Prostate gland (tissue), 2 donors: ENCODE measurements around the gene TSC22D4.

Experiments used
- POLR2A ChIP-seq: fragments of 450-650 bp; IDR thresholded peaks from one replicate; pipeline ENCODE4 v1.6.1; 2016; ENCODE audit warnings: antibody characterized with exemption, mild to moderate bottlenecking
- TF ChIP-seq, protein P1 (sequence below), 4 experiments: fragments of 200-600 bp in 2 of 4; fragments of 450-650 bp in 2 of 4; sonication (generic) in 2 of 4; IDR thresholded peaks; 1 replicate in 3 of 4; 2 replicates in 1 of 4; pipeline ENCODE4 v1.5.1; 2016 to 2019; ENCODE audit warnings: antibody characterized with exemption in 4 of 4, mild to moderate bottlenecking in 2 of 4, moderate library complexity in 2 of 4

DNA sequence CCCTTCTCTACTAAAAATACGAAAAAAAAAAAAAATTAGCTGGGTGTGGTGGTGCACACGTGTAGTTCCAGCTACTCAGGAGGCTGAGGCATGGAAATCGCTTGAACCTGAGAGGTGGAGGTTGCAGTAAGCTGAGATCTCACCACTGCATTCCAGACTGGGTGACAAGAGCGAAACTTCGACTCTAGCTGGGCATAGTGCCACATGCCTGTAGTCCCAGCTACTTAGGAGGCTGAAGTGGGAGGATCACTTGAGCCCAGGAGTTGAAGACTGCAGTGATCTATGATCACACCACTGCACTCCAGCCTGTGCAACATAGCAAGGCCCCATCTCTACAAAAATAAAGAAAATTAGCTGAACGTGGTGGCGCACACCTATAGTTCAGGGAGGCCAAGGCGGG lies 13.7 kb downstream of the TSC22D4 start:
- TF ChIP-seq, protein P1, sequence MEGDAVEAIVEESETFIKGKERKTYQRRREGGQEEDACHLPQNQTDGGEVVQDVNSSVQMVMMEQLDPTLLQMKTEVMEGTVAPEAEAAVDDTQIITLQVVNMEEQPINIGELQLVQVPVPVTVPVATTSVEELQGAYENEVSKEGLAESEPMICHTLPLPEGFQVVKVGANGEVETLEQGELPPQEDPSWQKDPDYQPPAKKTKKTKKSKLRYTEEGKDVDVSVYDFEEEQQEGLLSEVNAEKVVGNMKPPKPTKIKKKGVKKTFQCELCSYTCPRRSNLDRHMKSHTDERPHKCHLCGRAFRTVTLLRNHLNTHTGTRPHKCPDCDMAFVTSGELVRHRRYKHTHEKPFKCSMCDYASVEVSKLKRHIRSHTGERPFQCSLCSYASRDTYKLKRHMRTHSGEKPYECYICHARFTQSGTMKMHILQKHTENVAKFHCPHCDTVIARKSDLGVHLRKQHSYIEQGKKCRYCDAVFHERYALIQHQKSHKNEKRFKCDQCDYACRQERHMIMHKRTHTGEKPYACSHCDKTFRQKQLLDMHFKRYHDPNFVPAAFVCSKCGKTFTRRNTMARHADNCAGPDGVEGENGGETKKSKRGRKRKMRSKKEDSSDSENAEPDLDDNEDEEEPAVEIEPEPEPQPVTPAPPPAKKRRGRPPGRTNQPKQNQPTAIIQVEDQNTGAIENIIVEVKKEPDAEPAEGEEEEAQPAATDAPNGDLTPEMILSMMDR (IDR thresholded peaks at IDR 0.05): no peak
- TF ChIP-seq POLR2A: no peak
